ENCODE measurements around the gene VMP1. TPM values are rescaled to one million over a fixed set of nuclear protein-coding genes. Genes with fewer than 3 reads are reported as not detected.
"Not testable (repeated sequence)": the region's sequence is repeated elsewhere in the genome, so short reads cannot be mapped to it uniquely, and the experiment has no call there.

VMP1 gene
- polyA plus RNA-seq, 3 donors: 53.2 to 143 (median 55.5) TPM

- 82 to 89% (median 86%) methylated on average over 2 of the region's 2 CpGs for WGBS, 3 donors
These were observed 152.1 kb downstream of the VMP1 start for GRCh38 chr17:59859444-59860025.

GRCh38 chr17:59863616-59864015 is 156.2 kb downstream of the VMP1 start:
- no peak overlapping the region for H3K27ac ChIP-seq (ENCODE audit: low read depth, low read length)
- 63 to 79% (median 70%) methylated on average over 3 of the region's 3 CpGs for WGBS, 3 donors

More at GRCh38 chr17:59859444-59860025, 152.1 kb downstream of the VMP1 start:
- H3K27ac ChIP-seq (ENCODE audit: low read depth, low read length): no peak overlapping the region

GRCh38 chr17:59869941-59870218 is 162.4 kb downstream of the VMP1 start:
- 23 to 36% (median 30%) methylated on average over 1 of the region's 1 CpG for WGBS, 3 donors
- H3K27ac ChIP-seq (ENCODE audit: low read depth, low read length): no peak overlapping the region

- H3K27ac ChIP-seq (ENCODE audit: low read depth, low read length): no peak overlapping the region
- WGBS, 3 donors: 74 to 83% (median 81%) methylated on average over 8 of the region's 8 CpGs
These were observed 163.0 kb downstream of the VMP1 start for GRCh38 chr17:59870482-59870881.

GRCh38 chr17:59872351-59872750 is 164.9 kb downstream of the VMP1 start:
- H3K27ac ChIP-seq (ENCODE audit: low read depth, low read length): no peak overlapping the region

GRCh38 chr17:59873414-59873813 is 166.0 kb downstream of the VMP1 start:
- 96 to 99% (median 97%) methylated on average over 8 of the region's 8 CpGs for WGBS, 3 donors
- not testable (repeated sequence) for H3K27ac ChIP-seq (ENCODE audit: low read depth, low read length)

- H3K27ac ChIP-seq (ENCODE audit: low read depth, low read length): no peak overlapping the region
- WGBS, 3 donors: 84 to 96% (median 95%) methylated on average over 2 of the region's 2 CpGs
These were observed 166.9 kb downstream of the VMP1 start for GRCh38 chr17:59874376-59874775.

- 63 to 95% (median 83%) methylated on average over 3 of the region's 3 CpGs for WGBS, 3 donors
- no peak overlapping the region for H3K27ac ChIP-seq (ENCODE audit: low read depth, low read length)
These were observed 168.7 kb downstream of the VMP1 start for GRCh38 chr17:59876107-59876506.

GRCh38 chr17:59877965-59878364 is 170.5 kb downstream of the VMP1 start:
- no peak overlapping the region for H3K27ac ChIP-seq (ENCODE audit: low read depth, low read length)
- WGBS, 3 donors: 88 to 92% (median 88%) methylated on average over 5 of the region's 5 CpGs

- WGBS, 3 donors: 74 to 88% (median 87%) methylated on average over 3 of the region's 3 CpGs
- no peak overlapping the region for H3K27ac ChIP-seq (ENCODE audit: low read depth, low read length)
These were observed 171.2 kb downstream of the VMP1 start for GRCh38 chr17:59878624-59879023.

GRCh38 chr17:59884861-59885260 is 177.4 kb downstream of the VMP1 start:
- H3K27ac ChIP-seq (ENCODE audit: low read depth, low read length): no peak overlapping the region
- 95 to 99% (median 98%) methylated on average over 9 of the region's 9 CpGs for WGBS, 3 donors

GRCh38 chr17:59888145-59888750 is 180.8 kb downstream of the VMP1 start:
- 93 to 99% (median 98%) methylated on average over 7 to 8 of the region's 8 CpGs for WGBS, 3 donors
- no peak overlapping the region for H3K27ac ChIP-seq (ENCODE audit: low read depth, low read length)

GRCh38 chr17:59890720-59891119 is 183.3 kb downstream of the VMP1 start:
- no peak overlapping the region for H3K27ac ChIP-seq (ENCODE audit: low read depth, low read length)
- WGBS, 3 donors: 95 to 99% (median 95%) methylated on average over 2 of the region's 2 CpGs

Other genes with a start within 250 kb of the VMP1 start
- gene DHX40, start 142.0 kb upstream of the VMP1 start, polyA plus RNA-seq: 10 to 100 TPM; 14.8 to 17.2 (median 15.5) TPM
- gene CLTC, start 87.8 kb upstream of the VMP1 start, polyA plus RNA-seq: 10 to 100 TPM; 30.8 to 69.4 (median 59.4) TPM
- 10 to 100 TPM; 12.8 to 35.4 (median 24.0) TPM for gene PTRH2, start 224 bp upstream of the VMP1 start, polyA plus RNA-seq
- gene TUBD1, start 185.3 kb downstream of the VMP1 start, polyA plus RNA-seq: 1 to 10 TPM; 4.1 to 8.8 (median 4.5) TPM
- 10 to 100 TPM in 2 of 3 donors, 1 to 10 TPM in 1; 7.4 to 12.5 (median 11.1) TPM for gene RPS6KB1, start 185.5 kb downstream of the VMP1 start, polyA plus RNA-seq

All from adipose tissue (tissue), 3 donors.